Measurements from ENCODE around the gene SLC4A4.

Gene SLC4A4

GRCh38 chr4:71607780-71608677 lies 269.2 kb downstream of the SLC4A4 start:
- no peak for DNase-seq

DNA sequence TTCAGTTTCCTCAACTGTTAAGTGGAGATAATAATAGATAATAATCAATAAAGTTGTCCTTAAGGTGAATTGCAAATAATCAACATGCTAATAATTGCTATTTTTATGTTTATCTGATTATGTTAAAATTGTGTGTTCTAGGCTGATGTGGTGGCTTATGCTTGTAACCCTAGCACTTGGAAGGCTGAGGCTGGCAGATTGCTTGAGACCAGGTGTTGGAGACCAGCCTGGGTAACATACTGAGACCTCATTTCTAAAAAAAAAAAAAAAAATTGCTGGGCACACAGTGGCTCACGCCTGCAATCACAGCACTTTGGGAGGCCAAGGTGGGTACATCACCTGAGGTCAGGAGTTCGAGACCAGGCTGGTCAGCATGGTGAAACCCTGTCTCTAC lies 269.9 kb downstream of the SLC4A4 start:
- no peak for DNase-seq

- no peak for DNase-seq
These were observed 270.3 kb downstream of the SLC4A4 start for GRCh38 chr4:71609167-71609566.

- no peak for DNase-seq
These were observed 270.8 kb downstream of the SLC4A4 start for GRCh38 chr4:71609651-71610050.

DNA sequence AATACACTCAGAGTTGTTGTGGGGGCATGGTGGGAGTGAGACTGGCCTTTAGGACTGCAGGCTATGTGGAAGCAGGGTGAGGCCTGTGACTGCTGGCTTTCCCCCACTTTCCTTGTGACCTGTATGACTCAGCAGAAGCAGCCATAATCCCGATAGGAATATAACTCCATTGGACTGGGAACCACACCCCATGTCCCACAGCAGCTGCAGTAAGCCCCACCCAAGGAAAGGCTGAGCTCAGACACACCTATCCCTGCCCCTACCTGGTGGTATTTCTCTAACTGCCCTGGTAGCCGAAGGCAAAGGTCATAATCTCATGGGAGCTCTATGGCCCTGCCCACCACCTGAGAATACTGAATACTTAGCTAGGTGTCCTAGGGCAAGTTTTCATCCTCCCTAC lies 275.8 kb downstream of the SLC4A4 start:
- no peak for DNase-seq

DNA sequence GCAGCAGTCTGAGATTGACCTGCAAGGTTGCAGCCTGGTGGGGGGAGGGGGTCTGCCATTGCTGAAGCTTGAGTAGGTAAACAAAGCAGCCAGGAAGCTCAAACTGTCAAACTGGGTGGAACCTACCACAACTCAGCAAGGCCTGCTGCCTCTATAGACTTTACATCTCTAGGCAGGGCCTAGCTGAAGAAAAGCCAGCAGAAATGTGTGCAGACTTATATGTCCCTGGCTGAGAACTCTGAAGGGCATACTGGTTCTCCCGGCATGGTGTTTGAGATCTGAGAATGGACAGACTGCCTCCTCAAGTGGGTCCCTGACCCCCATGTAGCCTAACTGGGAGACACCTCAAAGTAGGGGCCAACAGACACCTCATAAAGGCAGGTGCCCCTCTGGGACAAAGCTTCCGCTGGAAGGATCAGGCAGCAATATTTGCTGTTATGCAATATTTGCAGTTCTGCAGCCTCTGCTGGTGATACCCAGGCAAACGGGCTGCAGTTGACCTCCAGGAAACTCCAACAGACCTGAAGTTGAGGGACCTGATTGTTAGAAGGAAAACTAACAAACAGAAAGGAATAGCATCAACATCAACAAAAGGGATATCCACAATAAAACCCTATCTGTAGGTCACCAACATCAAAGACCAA lies 277.5 kb downstream of the SLC4A4 start:
- DNase-seq, result no peak
